ENCODE data around the gene STX7.
A peak's percentile ranks its signal among the peaks of the same experiment; 100 is the strongest.

Gene STX7

GRCh38 chr6:132401618-132402285, 111.2 kb downstream of the STX7 start (continued):
- no peak for TF ChIP-seq ZBTB49 (tag by site-specific recombination; IDR thresholded peaks at IDR 0.05; ENCODE audit: low read depth)
- TF ChIP-seq ZNF488 (tag by site-specific recombination; IDR thresholded peaks at IDR 0.05): no peak
- no peak for TF ChIP-seq PRDM2 (tag by site-specific recombination; IDR thresholded peaks at IDR 0.05; ENCODE audit: borderline replicate concordance)
- no peak for TF ChIP-seq ZBTB21 (tag by site-specific recombination; IDR thresholded peaks at IDR 0.05)
- peak; percentile 81; the same call in 1 of the 2 replicates for TF ChIP-seq ZNF202 (tag by site-specific recombination; IDR thresholded peaks at IDR 0.05; ENCODE audit: borderline replicate concordance)
- no peak for TF ChIP-seq ZNF530 (tag by site-specific recombination; IDR thresholded peaks at IDR 0.05; ENCODE audit: low read depth)
- no peak for TF ChIP-seq ELK4 (IDR thresholded peaks at IDR 0.05; ENCODE audit: borderline replicate concordance, low read depth, low read length)
- no peak for TF ChIP-seq OVOL3 (tag by site-specific recombination; IDR thresholded peaks at IDR 0.05)

GRCh38 chr6:132400883-132401617, 111.9 kb downstream of the STX7 start, which contains the start of gene MOXD1:
TSS of gene MOXD1 (minus strand) at chr6:132401475. CDS start at chr6:132401426, 49 bp downstream.
- CTCF ChIA-PET: interaction anchor here (1.5 to 1.7 kb wide), 2 partner anchors 101 to 121 kb away, joined by 6 to 7 read pairs; no protein-coding TSS in a partner anchor
- Histone ChIP-seq H3K4me3 (ENCODE audit: low read depth, low read length) (peak within 1 kb of the TSS; percentile 96), H3K36me3 (ENCODE audit: control insufficient read depth in 2 of 2, insufficient read depth in 1 of 2, low read length in 2 of 2) (no peaks in the 10 kb centered on the region), H3K4me1 (ENCODE audit: control insufficient read depth, insufficient read depth, low read length) (peaks cover 31% of the 10 kb centered on the region), H3K27ac (ENCODE audit: extremely low read depth, low read depth, low read length) (peak within 1 kb of the TSS; percentile 83; the same call in 1 of the 2 replicates), H3K9me3 (ENCODE audit: control insufficient read depth, insufficient read depth, low read depth, low read length) (no peaks in the 10 kb centered on the region)
- POLR2A ChIA-PET: no interaction called here
- no peak for TF ChIP-seq BCL11A (tag by site-specific recombination; IDR thresholded peaks at IDR 0.05; ENCODE audit: low read depth)
- peak; percentile 43; the same call in 1 of the 2 replicates for TF ChIP-seq KLF16 (tag by site-specific recombination; IDR thresholded peaks at IDR 0.05)
- no peak for TF ChIP-seq ZNF302 (tag by site-specific recombination; IDR thresholded peaks at IDR 0.05; ENCODE audit: low read depth)
- TF ChIP-seq ZNF19 (tag by site-specific recombination; IDR thresholded peaks at IDR 0.05; ENCODE audit: low read depth): no peak
- no peak for TF ChIP-seq REPIN1 (tag by site-specific recombination; IDR thresholded peaks at IDR 0.05; ENCODE audit: low read depth)
- TF ChIP-seq TCF7L2 (IDR thresholded peaks at IDR 0.05; ENCODE audit: borderline replicate concordance, low read depth, low read length): no peak
- no peak for TF ChIP-seq GLI2 (tag by site-specific recombination; IDR thresholded peaks at IDR 0.05; ENCODE audit: borderline replicate concordance, low read depth)
- no peak for TF ChIP-seq ZNF670 (tag by site-specific recombination; IDR thresholded peaks at IDR 0.05; ENCODE audit: low read depth)
- TF ChIP-seq KLF8 (tag by site-specific recombination; IDR thresholded peaks at IDR 0.05): no peak; the same call in 1 of the 2 replicates
- TF ChIP-seq ZNF146 (tag by site-specific recombination; IDR thresholded peaks at IDR 0.05): no peak
- peak; percentile 27; the same call in 1 of the 2 replicates for TF ChIP-seq CTCF (tag by site-specific recombination; IDR thresholded peaks at IDR 0.05)
- no peak for TF ChIP-seq ZNF416 (tag by site-specific recombination; IDR thresholded peaks at IDR 0.05)
- TF ChIP-seq OVOL3 (tag by site-specific recombination; IDR thresholded peaks at IDR 0.05): no peak
